ENCODE data around the gene CCDC124. TPM values are rescaled to one million over a fixed set of nuclear protein-coding genes. Genes with fewer than 3 reads are reported as not detected.
A peak's percentile ranks its signal among the peaks of the same experiment; 100 is the strongest.
"Not testable (repeated sequence)": the region's sequence is repeated elsewhere in the genome, so short reads cannot be mapped to it uniquely, and the experiment has no call there.

CCDC124 gene
- total RNA-seq, 1 donor from 2014 or later, result 55.3 TPM

DNA sequence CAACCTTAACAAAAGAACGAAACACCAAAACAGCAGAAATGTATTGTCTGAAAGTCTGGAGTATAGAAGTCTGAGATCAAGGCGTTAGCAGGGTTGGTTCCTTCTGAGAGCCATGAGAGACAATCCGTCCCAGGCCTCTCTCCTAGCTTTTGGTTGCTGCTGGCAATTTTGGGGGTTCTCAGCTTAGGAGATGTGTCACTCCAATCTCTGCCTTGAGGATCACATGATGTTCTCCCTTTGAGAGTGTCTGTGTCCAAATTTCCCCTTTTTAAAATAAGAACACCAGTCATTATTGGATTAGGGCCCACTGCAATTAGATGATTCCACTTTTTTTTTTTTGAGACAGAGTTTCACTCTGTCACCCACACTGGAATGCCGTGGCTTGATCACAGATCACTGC is 44.2 kb downstream of the CCDC124 start:
- intact Hi-C loops (cut with DNase I), result no loop called here
- no peaks in the 10 kb centered on the region for H3K9me3 ChIP-seq
- no peaks in the 10 kb centered on the region for H3K36me3 ChIP-seq
- H3K27me3 ChIP-seq (ENCODE audit: low read depth), result no peaks in the 10 kb centered on the region
- no peak overlapping the region for H3K27ac ChIP-seq
- H3K4me3 ChIP-seq, result no peak overlapping the region
- ATAC-seq (no peak), DNase-seq (no peak)
- TF ChIP-seq, protein P1, sequence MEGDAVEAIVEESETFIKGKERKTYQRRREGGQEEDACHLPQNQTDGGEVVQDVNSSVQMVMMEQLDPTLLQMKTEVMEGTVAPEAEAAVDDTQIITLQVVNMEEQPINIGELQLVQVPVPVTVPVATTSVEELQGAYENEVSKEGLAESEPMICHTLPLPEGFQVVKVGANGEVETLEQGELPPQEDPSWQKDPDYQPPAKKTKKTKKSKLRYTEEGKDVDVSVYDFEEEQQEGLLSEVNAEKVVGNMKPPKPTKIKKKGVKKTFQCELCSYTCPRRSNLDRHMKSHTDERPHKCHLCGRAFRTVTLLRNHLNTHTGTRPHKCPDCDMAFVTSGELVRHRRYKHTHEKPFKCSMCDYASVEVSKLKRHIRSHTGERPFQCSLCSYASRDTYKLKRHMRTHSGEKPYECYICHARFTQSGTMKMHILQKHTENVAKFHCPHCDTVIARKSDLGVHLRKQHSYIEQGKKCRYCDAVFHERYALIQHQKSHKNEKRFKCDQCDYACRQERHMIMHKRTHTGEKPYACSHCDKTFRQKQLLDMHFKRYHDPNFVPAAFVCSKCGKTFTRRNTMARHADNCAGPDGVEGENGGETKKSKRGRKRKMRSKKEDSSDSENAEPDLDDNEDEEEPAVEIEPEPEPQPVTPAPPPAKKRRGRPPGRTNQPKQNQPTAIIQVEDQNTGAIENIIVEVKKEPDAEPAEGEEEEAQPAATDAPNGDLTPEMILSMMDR (IDR thresholded peaks at IDR 0.05), result no peak
- H3K4me1 ChIP-seq, result no peaks in the 10 kb centered on the region

DNA sequence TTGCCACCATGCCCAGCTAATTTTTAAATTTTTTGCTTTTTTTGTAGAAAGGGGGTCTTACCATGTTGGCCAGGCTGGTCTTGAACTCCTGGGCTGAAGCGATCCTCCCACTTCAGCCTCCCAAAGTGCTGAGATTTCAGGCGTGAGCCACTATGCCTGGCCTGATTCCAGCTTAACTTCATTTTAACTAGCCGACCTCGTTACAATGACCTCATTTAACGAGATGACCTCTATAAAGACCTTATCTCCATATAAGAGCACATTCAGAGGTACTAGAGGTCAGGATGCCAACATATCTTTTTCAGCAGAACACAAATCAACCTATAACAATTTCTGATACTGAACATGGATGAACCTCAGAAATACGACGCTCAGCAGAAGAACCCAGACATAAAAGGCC is 44.7 kb downstream of the CCDC124 start:
- no peak for DNase-seq
- Histone ChIP-seq H3K27ac (no peak overlapping the region), H3K4me3 (no peak overlapping the region), H3K4me1 (no peaks in the 10 kb centered on the region), H3K27me3 (ENCODE audit: low read depth) (no peaks in the 10 kb centered on the region), H3K36me3 (no peaks in the 10 kb centered on the region), H3K9me3 (no peaks in the 10 kb centered on the region)
- no peak for ATAC-seq
- intact Hi-C loops (cut with DNase I), result no loop called here
- TF ChIP-seq, protein P1 (IDR thresholded peaks at IDR 0.05), result no peak

DNA sequence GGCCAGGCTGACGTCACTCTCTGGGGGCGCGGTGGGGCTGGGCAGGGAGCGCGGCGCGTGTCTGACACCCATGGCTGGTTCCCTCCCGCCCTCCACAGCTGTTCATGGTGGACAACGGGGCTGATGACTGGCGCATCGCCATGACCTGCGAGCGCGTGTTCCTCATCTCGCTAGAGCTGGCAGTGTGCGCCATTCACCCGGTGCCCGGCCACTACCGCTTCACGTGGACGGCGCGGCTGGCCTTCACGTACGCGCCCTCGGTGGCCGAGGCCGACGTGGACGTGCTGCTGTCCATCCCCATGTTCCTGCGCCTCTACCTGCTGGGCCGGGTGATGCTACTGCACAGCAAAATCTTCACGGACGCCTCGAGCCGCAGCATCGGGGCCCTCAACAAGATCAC is 48.8 kb downstream of the CCDC124 start:
- TF ChIP-seq, protein P1 (IDR thresholded peaks at IDR 0.05), result no peak
- intact Hi-C loops (cut with DNase I), result no loop called here
- H3K4me1 ChIP-seq, result no peaks in the 10 kb centered on the region
- H3K9me3 ChIP-seq, result no peaks in the 10 kb centered on the region
- H3K4me3 ChIP-seq, result no peak overlapping the region
- ATAC-seq (no peak), DNase-seq (no peak)
- no peak overlapping the region for H3K27ac ChIP-seq
- peaks cover 7% of the 10 kb centered on the region for H3K27me3 ChIP-seq (ENCODE audit: low read depth)
- no peaks in the 10 kb centered on the region for H3K36me3 ChIP-seq

DNA sequence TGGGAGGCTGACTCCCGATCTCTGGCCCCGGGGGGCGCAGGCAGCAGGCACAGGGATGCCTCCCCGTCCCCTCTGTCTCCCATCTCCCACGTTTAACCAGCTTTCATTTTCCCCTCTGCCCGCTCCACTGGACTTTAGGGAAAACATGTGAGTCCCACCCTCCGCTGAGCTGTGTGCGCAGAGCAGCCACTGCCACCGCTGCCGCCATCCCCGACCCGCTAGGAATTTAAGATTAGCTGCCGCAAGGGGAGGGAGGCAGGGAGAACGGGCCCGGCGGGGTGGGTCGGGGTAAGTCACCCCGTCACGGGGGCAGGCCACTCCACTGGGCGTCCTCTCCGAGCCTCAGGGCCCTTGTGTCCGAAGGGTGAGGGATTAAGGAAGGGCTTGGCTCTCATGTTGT is 49.6 kb downstream of the CCDC124 start:
- ATAC-seq (no peak), DNase-seq (no peak)
- Histone ChIP-seq H3K27me3 (ENCODE audit: low read depth) (peaks cover 7% of the 10 kb centered on the region), H3K36me3 (no peaks in the 10 kb centered on the region), H3K27ac (no peak overlapping the region), H3K4me3 (no peak overlapping the region), H3K4me1 (no peaks in the 10 kb centered on the region), H3K9me3 (no peaks in the 10 kb centered on the region)
- TF ChIP-seq, protein P1 (IDR thresholded peaks at IDR 0.05), result no peak
- intact Hi-C loops (cut with DNase I), result no loop called here

DNA sequence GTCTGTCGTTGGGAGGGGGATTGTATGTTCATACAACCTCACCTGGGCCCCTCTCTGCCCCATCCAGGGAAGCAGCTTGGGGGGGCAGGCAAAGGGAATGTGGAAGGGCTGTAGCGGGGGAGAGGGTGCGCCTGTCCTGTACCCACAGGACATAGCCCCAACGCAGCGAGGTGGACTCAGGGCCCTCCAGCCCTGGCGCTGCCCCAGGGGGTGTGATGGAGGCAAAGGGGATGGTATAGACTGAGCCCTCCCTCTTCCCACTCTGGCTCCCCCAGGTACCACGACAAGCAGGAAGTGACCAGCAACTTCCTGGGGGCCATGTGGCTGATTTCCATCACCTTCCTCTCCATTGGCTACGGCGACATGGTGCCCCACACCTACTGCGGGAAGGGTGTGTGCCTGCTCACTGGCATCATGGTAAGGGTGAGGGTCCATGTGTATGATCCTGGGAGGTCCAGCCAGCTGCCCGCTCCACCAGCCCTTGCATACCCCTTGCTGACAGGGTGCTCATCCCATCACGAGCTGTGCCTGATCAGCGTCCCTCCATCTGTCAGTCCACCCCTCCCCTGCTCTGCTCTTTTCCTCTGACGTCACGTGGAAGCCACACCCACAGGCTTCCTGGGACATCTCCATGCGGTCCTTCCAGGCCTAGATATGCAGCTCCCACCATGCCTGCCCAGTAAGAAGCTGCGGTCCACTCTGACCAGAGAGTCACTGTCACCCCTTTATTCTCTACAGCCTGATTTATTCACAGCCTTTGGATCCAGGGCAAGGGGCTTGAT is 52.4 kb downstream of the CCDC124 start:
- ATAC-seq (peak in 1 of 2 donors; percentile 23), DNase-seq (no peak)
- H3K9me3 ChIP-seq, result no peaks in the 10 kb centered on the region
- peaks cover 7% of the 10 kb centered on the region for H3K27me3 ChIP-seq (ENCODE audit: low read depth)
- intact Hi-C loops (cut with DNase I), result no loop called here
- no peaks in the 10 kb centered on the region for H3K4me1 ChIP-seq
- H3K4me3 ChIP-seq, result no peak overlapping the region
- no peaks in the 10 kb centered on the region for H3K36me3 ChIP-seq
- TF ChIP-seq, protein P1 (IDR thresholded peaks at IDR 0.05), result no peak
- H3K27ac ChIP-seq, result no peak overlapping the region

DNA sequence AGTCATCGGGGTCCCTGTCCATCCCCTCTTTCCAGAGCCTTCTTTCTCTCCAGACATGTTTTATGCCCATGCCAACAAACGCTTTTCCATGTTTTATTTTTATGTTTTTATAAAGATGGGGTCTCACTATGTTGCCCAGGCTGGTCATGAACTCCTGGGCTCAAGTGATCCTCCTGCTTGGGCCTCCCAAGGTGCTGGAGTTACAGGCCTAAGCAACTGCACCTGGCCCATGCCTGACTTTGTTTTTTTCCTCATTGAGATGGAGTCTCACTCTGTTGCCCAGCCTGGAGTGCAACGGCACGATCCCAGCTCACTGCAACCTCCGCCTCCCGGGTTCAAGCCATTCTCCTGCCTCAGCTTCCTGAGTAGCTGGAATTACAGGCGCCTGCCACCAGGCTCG is 53.8 kb downstream of the CCDC124 start:
- H3K27ac ChIP-seq; H3K36me3 ChIP-seq; H3K9me3 ChIP-seq; ATAC-seq; intact Hi-C loops (cut with DNase I); H3K27me3 ChIP-seq (ENCODE audit: low read depth); H3K4me3 ChIP-seq; DNase-seq; H3K4me1 ChIP-seq: not testable (repeated sequence)
